NCI-H1048 (cell line): Measurements from ENCODE around the gene NEK4.

Experiments
- DNase-seq: peaks from one replicate; lab custom pipeline; 2025; lab: John Stamatoyannopoulos, UW

NEK4 gene

GRCh38 chr3:52770496-52771333 lies at the start of gene NEK4:
TSS of gene NEK4 (minus strand) at chr3:52770940. CDS start at chr3:52770746, 194 bp downstream.
- DNase-seq = peak; percentile 78

- no peak for DNase-seq
Observed at GRCh38 chr3:52819936-52820335, 49.2 kb upstream of the NEK4 start.

GRCh38 chr3:52817860-52818259 lies 47.1 kb upstream of the NEK4 start:
- no peak for DNase-seq

- DNase-seq = no peak
Observed at GRCh38 chr3:52817221-52817620, 46.5 kb upstream of the NEK4 start.

- DNase-seq = no peak
Observed at GRCh38 chr3:52816654-52817053, 45.9 kb upstream of the NEK4 start.

GRCh38 chr3:52816199-52816598 lies 45.5 kb upstream of the NEK4 start:
- no peak for DNase-seq

GRCh38 chr3:52813810-52814209 lies 43.1 kb upstream of the NEK4 start:
- DNase-seq = no peak

- no peak for DNase-seq
Observed at GRCh38 chr3:52811452-52812011, 40.8 kb upstream of the NEK4 start.

GRCh38 chr3:52810923-52811322 lies 40.2 kb upstream of the NEK4 start:
- DNase-seq = no peak

GRCh38 chr3:52809662-52810377 lies 39.1 kb upstream of the NEK4 start:
- no peak for DNase-seq

GRCh38 chr3:52809149-52809548 lies 38.4 kb upstream of the NEK4 start:
- DNase-seq = no peak

GRCh38 chr3:52805270-52806039 lies 34.7 kb upstream of the NEK4 start:
- no peak for DNase-seq

GRCh38 chr3:52801839-52802238 lies 31.1 kb upstream of the NEK4 start:
- DNase-seq = no peak

- DNase-seq = no peak
Observed at GRCh38 chr3:52800079-52800478, 29.3 kb upstream of the NEK4 start.

GRCh38 chr3:52798978-52799476 lies 28.3 kb upstream of the NEK4 start:
- DNase-seq = no peak

- DNase-seq = no peak
Observed at GRCh38 chr3:52798376-52798977, 27.7 kb upstream of the NEK4 start.

GRCh38 chr3:52796411-52796810 lies 25.7 kb upstream of the NEK4 start:
- DNase-seq = no peak

- no peak for DNase-seq
Observed at GRCh38 chr3:52795298-52795900, 24.7 kb upstream of the NEK4 start.

GRCh38 chr3:52794612-52795099 lies 23.9 kb upstream of the NEK4 start, which contains the start of gene ITIH3:
TSS of gene ITIH3 (plus strand) at chr3:52794796. CDS start at chr3:52794804, 8 bp downstream.
- no peak for DNase-seq

GRCh38 chr3:52793702-52794611 lies 23.2 kb upstream of the NEK4 start:
- no peak for DNase-seq
